Nephron (organoid): ENCODE results near the gene RNF135.

Experiments
- H3K27ac Mint-ChIP-seq, 3 experiments: 2 replicates each; pipeline ENCODE4 v1.8.0; 2020; ENCODE audit warnings: mixed read lengths in 3 of 3, mild to moderate bottlenecking in 2 of 3, moderate library complexity in 1 of 3
- H3K27me3 Mint-ChIP-seq: 2 replicates; pipeline ENCODE4 v1.8.0; 2021; ENCODE audit warnings: low read depth, mild to moderate bottlenecking, moderate library complexity, mixed read lengths
- H3K36me3 Mint-ChIP-seq: 2 replicates; pipeline ENCODE4 v1.8.0; 2020; ENCODE audit warnings: low read depth, mixed read lengths
- H3K4me1 Mint-ChIP-seq: 2 replicates; pipeline ENCODE4 v1.8.0; 2020; ENCODE audit warnings: mixed read lengths
- H3K4me3 Mint-ChIP-seq, 3 experiments: 2 replicates each; pipeline ENCODE4 v1.8.0; 2020; ENCODE audit warnings: mild to moderate bottlenecking in 3 of 3, mixed read lengths in 3 of 3, moderate library complexity in 2 of 3
- H3K9me3 Mint-ChIP-seq: 2 replicates; pipeline ENCODE4 v1.8.0; 2020; ENCODE audit warnings: mixed read lengths
- CTCF ChIP-seq, 3 experiments: fragments of 200-600 bp; sonication (generic); IDR thresholded peaks; one replicate each; pipeline ENCODE4 v1.5.0; 2021; ENCODE audit warnings: antibody characterized with exemption in 3 of 3; ENCODE audit not compliant: unreplicated experiment in 3 of 3

The RNF135 gene, protein sequence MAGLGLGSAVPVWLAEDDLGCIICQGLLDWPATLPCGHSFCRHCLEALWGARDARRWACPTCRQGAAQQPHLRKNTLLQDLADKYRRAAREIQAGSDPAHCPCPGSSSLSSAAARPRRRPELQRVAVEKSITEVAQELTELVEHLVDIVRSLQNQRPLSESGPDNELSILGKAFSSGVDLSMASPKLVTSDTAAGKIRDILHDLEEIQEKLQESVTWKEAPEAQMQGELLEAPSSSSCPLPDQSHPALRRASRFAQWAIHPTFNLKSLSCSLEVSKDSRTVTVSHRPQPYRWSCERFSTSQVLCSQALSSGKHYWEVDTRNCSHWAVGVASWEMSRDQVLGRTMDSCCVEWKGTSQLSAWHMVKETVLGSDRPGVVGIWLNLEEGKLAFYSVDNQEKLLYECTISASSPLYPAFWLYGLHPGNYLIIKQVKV

DNA sequence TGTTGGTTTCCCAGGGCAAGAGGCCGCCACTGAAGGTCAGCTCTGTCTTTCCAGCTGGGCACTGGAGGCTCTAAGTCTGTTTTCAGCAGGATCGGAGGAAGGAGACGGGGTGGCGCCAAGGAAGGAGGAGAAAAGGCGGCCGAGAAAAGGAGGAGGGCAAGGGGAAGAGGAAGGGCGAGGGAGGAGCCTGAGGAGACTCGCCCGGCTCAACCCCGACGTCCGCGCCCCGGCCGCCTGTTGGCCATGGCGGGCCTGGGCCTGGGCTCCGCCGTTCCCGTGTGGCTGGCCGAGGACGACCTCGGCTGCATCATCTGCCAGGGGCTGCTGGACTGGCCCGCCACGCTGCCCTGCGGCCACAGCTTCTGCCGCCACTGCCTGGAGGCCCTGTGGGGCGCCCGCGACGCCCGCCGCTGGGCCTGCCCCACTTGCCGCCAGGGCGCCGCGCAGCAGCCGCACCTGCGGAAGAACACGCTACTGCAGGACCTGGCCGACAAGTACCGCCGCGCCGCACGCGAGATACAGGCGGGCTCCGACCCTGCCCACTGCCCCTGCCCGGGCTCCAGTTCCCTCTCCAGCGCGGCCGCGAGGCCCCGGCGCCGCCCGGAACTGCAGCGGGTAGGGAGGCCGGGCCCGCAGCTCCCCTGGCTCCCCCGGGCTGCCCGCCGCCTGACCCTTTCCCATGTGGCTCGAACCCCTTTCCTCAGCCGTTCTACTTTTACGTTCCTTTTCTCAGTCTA is at the start of gene RNF135:
RNF135 (plus strand) TSS at position 209 of the 737 bp plus-strand sequence; CDS start at position 244, 35 bp downstream.
- H3K27me3 Mint-ChIP-seq = peaks cover 5% of the 10 kb centered on the region

DNA sequence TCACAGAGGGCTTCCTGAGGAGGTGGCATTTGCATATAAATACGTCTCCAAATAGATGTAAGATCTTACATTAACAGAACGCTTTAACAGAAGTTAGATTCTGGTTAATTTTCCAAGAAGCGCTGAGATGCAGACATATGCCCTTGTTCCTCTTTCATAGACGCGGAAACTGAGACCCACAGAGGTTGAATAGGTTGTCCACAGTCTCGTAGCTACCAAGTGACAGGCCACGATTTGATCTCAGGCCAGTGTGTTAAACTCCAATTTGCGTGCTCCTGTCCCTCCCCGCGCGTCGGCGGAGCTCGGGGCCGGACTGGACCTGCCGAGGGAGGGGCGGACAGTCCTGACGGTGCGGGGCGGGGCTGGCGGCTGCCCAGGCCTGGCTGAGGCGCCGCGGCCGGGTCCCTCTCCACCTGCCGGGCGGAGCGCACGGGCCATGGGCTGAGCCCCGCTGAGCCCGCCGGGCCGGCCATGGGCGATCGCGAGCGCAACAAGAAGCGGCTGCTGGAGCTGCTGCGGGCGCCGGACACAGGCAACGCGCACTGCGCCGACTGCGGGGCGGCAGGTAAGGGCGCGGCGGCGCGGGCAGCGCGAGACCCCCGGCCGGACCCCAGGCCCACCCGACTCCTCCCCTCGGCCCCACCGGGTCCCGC is 49.2 kb upstream of the RNF135 start, which contains the start of gene ADAP2:
ADAP2 (plus strand) TSS at position 402 of the 653 bp plus-strand sequence; CDS start at position 472, 70 bp downstream.
- Mint-ChIP-seq H3K27ac (no peak within 1 kb of the TSS), H3K4me3 (peak within 1 kb of the TSS; percentile 78 to 83 (median 80)), H3K4me1 (peaks cover 13% of the 10 kb centered on the region), H3K27me3 (peaks cover 82% of the 10 kb centered on the region), H3K9me3 (no peaks in the 10 kb centered on the region), H3K36me3 (no peaks in the 10 kb centered on the region)
- no peak for TF ChIP-seq CTCF (IDR thresholded peaks at IDR 0.05; ENCODE audit: unreplicated experiment in 3 of 3)

More for the DNA sequence above, at the start of gene RNF135:
- Mint-ChIP-seq H3K4me1 (peaks cover 14% of the 10 kb centered on the region), H3K4me3 (peak within 1 kb of the TSS; percentile 95 to 97 (median 96)), H3K36me3 (peaks cover 27% of the 10 kb centered on the region), H3K9me3 (peaks cover 12% of the 10 kb centered on the region), H3K27ac (peak within 1 kb of the TSS; percentile 98 to 99 (median 99))
- TF ChIP-seq CTCF (IDR thresholded peaks at IDR 0.05; ENCODE audit: unreplicated experiment in 3 of 3) = peak; percentile 35 to 51 (median 49)

DNA sequence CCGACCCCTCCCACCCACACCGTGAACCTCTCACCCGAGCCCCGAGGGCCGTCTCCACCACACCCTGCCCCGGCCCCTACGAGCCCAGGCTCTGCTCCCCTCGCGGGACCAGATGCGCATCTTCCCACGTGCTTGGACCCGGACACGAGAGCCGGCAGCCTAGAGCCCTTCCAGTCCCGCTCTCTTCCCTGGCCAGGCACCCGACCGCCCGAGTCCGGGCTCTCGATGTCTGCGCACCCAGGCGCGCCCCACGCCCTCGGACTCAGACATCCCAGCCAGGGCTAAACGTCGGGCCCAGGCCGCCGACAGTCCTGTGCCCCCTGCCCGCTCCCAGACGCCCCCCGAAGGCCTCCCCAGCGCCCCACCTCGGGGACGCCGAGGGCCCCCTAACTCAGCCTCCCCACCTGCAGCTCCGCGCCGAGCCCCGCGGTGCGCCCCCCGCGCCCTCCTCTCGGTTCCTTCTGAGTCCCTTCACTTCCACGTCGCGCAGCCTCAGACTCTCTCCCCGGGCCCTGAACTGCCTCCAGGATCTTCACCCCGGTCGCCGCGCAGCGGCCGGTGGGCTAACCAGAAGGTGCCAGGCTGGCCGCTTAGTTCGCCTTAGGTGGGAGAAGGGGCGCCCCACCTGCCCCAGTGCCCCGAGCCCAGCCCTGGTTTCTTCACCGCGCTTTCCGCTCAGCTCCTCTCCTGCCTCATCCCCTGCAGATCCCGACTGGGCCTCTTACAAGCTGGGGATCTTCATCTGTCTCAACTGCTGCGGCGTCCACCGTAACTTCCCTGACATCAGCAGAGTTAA is 48.4 kb upstream of the RNF135 start:
- Mint-ChIP-seq H3K27ac (no peak overlapping the region), H3K9me3 (no peaks in the 10 kb centered on the region), H3K36me3 (no peaks in the 10 kb centered on the region), H3K4me3 (peak overlapping the region; percentile 78 to 83 (median 80)), H3K4me1 (peaks cover 13% of the 10 kb centered on the region), H3K27me3 (peaks cover 89% of the 10 kb centered on the region)
- no peak for TF ChIP-seq CTCF (IDR thresholded peaks at IDR 0.05; ENCODE audit: unreplicated experiment in 3 of 3)

- TF ChIP-seq CTCF (IDR thresholded peaks at IDR 0.05; ENCODE audit: unreplicated experiment in 3 of 3) = no peak
- peaks cover 80% of the 10 kb centered on the region for H3K27me3 Mint-ChIP-seq
- H3K4me1 Mint-ChIP-seq = peaks cover 13% of the 10 kb centered on the region
- no peaks in the 10 kb centered on the region for H3K9me3 Mint-ChIP-seq
- no peaks in the 10 kb centered on the region for H3K36me3 Mint-ChIP-seq
- H3K4me3 Mint-ChIP-seq = peak overlapping the region in 2 of 3 experiments; percentile 15 to 38
- no peak overlapping the region for H3K27ac Mint-ChIP-seq
Measured at GRCh38 chr17:30924341-30924740, 46.5 kb upstream of the RNF135 start.

DNA sequence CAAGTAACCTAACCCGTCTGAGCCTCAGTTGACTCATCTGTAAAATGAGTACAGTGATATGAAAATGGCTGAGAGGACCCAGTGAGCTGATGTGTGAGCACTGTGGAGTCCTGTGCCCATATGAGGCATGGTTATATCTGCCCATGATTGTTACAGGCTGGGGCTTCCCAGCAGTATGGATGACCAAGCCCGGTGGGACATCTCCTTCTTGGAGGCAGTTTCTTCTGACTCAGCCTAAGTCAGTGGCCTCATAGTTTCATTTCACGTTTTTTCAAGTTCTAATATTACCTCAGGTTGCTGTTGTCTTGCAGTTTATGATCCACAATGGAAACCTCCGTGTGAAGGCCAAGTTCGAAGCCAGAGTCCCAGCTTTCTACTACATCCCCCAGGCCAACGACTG is 44.3 kb upstream of the RNF135 start:
- Mint-ChIP-seq H3K4me1 (peaks cover 6% of the 10 kb centered on the region), H3K9me3 (no peaks in the 10 kb centered on the region), H3K4me3 (no peak overlapping the region), H3K27ac (no peak overlapping the region), H3K27me3 (peaks cover 67% of the 10 kb centered on the region), H3K36me3 (no peaks in the 10 kb centered on the region)
- no peak for TF ChIP-seq CTCF (IDR thresholded peaks at IDR 0.05; ENCODE audit: unreplicated experiment in 3 of 3)
